Measurements from ENCODE around the gene FNBP1. TPM values are rescaled to one million over a fixed set of nuclear protein-coding genes. Genes with fewer than 3 reads are reported as not detected.

The FNBP1 gene
- total RNA-seq (100 to 1,000 TPM; 156 to 164 TPM), polyA plus RNA-seq (100 to 1,000 TPM; 130 to 143 (median 136) TPM), total RNA-seq (265 to 531 (median 337) reads per million in 6 experiments)

DNA sequence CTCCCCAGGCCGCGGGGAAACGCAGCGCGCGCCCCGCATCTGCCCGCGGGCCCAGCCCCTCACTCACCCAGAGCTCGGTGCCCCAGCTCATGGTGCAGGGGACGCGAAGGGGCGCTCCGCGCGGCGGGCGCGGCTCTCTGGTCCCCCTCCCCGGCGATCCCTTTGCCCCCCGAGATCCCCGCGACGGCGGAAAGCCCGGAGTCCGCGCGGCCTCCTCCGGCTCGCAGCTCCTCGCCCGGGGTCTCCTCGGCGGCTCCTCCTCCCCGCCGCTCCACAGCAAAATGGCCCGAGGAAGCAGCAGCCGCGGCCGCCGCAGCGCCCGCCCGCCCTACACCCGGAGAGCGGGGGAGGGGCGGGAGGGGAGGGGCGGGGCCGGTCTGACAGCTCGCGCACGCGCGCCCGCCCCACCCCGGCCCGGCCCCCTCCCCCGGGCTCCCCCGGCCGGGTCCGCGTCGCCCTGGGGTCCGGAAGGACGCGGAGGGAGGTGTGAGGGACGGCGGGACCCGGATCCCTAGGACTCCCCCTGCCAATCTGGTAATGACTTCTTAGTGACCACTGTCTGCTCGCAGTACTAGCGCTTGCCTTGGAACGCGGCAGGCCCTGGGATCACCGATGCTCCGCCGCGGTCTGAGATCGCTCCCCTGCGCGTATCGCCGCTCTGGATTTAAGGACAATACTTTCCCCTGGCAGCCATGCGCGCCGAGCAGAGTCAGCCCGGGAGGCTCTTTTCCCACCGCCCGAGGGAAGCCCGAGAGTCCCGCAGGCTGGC, at the start of gene FNBP1:
Gene FNBP1 (minus strand): TSS at position 305 of the 769 bp plus-strand sequence. CDS start 214 bp downstream, at position 91.
- POLR2A ChIA-PET: interaction anchor here (0.5 to 11.3 kb wide), 18 partner anchors 11 to 1885 kb away, joined by 3 to 225 read pairs (median 4); partner anchors contain the start of gene GPR107
- no peaks in the 10 kb centered on the region for H3K9me3 Mint-ChIP-seq
- peak; percentile 67 to 73 for ATAC-seq
- H3K4me1 Mint-ChIP-seq: peaks cover 32 to 64% (median 49%) of the 10 kb centered on the region in 4 donors
- peak within 1 kb of the TSS; percentile 95 to 99 (median 98) for H3K27ac Mint-ChIP-seq
- peak within 1 kb of the TSS; percentile 97 to 100 (median 99) for H3K4me3 Mint-ChIP-seq
- H3K36me3 Mint-ChIP-seq: peaks cover 0 to 7% (median 2%) of the 10 kb centered on the region in 3 donors
- H3K27me3 Mint-ChIP-seq: no peaks in the 10 kb centered on the region
- peak; percentile 67 to 89 (median 80) for DNase-seq

DNA sequence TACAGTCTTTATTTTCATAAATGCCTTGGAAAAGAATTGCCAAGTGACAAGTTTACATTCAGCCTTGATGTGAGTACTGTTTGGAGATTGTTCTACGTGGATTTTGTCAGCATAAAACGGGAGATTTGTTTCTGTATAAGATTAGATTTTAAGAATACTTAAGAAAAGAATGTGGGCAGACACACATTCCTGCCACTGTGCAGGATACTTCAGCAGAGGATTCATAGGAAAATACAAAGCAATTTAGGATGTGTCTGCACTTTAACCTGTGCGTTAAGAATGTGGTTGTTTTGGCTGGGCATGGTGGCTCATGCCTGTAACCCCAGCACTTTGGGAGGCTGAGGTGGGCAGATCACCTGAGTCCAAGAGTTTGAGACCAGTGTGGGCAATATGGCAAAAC, 47.9 kb upstream of the FNBP1 start:
- POLR2A ChIA-PET: no interaction called here
- H3K36me3 Mint-ChIP-seq: peaks cover 8 to 76% (median 10%) of the 10 kb centered on the region in 3 donors
- ATAC-seq (no peak), DNase-seq (no peak)
- no peak overlapping the region for H3K4me3 Mint-ChIP-seq
- peaks cover 0 to 9% (median 4%) of the 10 kb centered on the region in 4 donors for H3K4me1 Mint-ChIP-seq
- H3K9me3 Mint-ChIP-seq: no peaks in the 10 kb centered on the region
- H3K27me3 Mint-ChIP-seq: no peaks in the 10 kb centered on the region
- peak overlapping the region in 4 of 10 donors; percentile 11 to 50 (median 36) for H3K27ac Mint-ChIP-seq

- Mint-ChIP-seq H3K9me3 (no peaks in the 10 kb centered on the region), H3K4me3 (no peak overlapping the region), H3K4me1 (peaks cover 0 to 9% (median 2%) of the 10 kb centered on the region in 4 donors), H3K27me3 (no peaks in the 10 kb centered on the region), H3K27ac (peak overlapping the region in 1 of 10 donors; percentile 39), H3K36me3 (peaks cover 10 to 81% (median 15%) of the 10 kb centered on the region in 3 donors)
- POLR2A ChIA-PET: interaction anchor here (0.6 to 1.1 kb wide), 2 partner anchors 42 to 118 kb away, joined by 3 to 4 read pairs; no protein-coding TSS in a partner anchor
- DNase-seq (no peak), ATAC-seq (no peak)
Observed at GRCh38 chr9:130089141-130089540, 46.2 kb upstream of the FNBP1 start.

DNA sequence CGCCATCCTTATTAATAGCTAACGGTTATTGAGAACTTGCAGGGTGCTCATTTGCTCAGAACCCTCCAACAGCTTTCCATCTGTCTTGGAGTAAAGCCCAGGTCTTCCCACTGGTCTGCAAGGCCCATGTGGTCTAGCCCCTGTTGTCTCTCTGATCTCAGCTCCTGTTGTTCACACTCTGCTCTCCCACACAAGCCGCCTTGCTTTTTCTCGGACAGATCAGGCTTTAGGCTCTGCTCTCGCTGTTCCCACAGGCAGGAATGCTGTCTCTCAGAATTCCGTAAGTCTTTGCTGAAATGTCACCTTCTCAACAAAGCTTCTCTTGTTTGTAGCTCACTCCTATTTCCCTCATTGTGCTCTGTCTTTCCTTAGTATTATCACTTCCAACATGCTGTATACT, 45.1 kb upstream of the FNBP1 start:
- DNase-seq: no peak
- H3K27me3 Mint-ChIP-seq: no peaks in the 10 kb centered on the region
- H3K4me1 Mint-ChIP-seq: peaks cover 0 to 9% (median 2%) of the 10 kb centered on the region in 4 donors
- ATAC-seq: no peak
- POLR2A ChIA-PET: interaction anchor here (0.5 to 0.7 kb wide), 4 partner anchors 20 to 640 kb away, joined by 3 to 6 read pairs (median 6); no protein-coding TSS in a partner anchor
- H3K4me3 Mint-ChIP-seq: no peak overlapping the region
- H3K36me3 Mint-ChIP-seq: peaks cover 10 to 82% (median 15%) of the 10 kb centered on the region in 3 donors
- no peaks in the 10 kb centered on the region for H3K9me3 Mint-ChIP-seq
- H3K27ac Mint-ChIP-seq: peak overlapping the region in 4 of 10 donors; percentile 1 to 37 (median 8)

DNA sequence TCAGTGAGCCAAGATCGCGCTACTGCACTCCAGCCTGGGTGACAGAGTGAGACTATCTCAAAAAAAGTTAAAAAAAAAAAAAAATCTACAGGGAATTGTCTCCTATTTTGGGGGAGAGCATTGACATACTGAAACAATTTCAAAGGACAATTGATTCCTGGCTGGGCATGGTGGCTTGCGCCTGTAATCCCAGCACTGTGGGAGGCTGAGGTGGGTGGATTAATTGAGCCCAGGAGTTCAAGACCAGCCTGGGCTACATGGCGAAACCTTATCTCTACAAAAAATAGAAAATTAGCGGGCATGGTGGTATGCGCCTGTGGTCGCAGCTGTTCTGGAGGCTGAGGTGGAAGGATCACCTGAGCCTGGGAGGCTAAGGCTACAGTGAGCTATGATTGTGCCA, 41.3 kb upstream of the FNBP1 start:
- POLR2A ChIA-PET: interaction anchor here (0.7 kb wide), 1 partner anchor 17 kb away, joined by 4 read pairs; no protein-coding TSS in a partner anchor
- DNase-seq: no peak
- Mint-ChIP-seq H3K4me1 (peaks cover 0 to 4% (median 1%) of the 10 kb centered on the region in 4 donors), H3K36me3 (peaks cover 9 to 87% (median 20%) of the 10 kb centered on the region in 3 donors), H3K27me3 (no peaks in the 10 kb centered on the region), H3K9me3 (no peaks in the 10 kb centered on the region), H3K4me3 (no peak overlapping the region), H3K27ac (no peak overlapping the region)
- ATAC-seq: no peak

- DNase-seq: no peak
- H3K4me1 Mint-ChIP-seq: peaks cover 5 to 16% (median 9%) of the 10 kb centered on the region in 4 donors
- no peaks in the 10 kb centered on the region for H3K9me3 Mint-ChIP-seq
- H3K36me3 Mint-ChIP-seq: peaks cover 8 to 75% (median 32%) of the 10 kb centered on the region in 3 donors
- POLR2A ChIA-PET: no interaction called here
- H3K4me3 Mint-ChIP-seq: no peak overlapping the region
- no peak overlapping the region for H3K27ac Mint-ChIP-seq
- ATAC-seq: no peak
- H3K27me3 Mint-ChIP-seq: no peaks in the 10 kb centered on the region
Observed at GRCh38 chr9:130078547-130078946, 35.6 kb upstream of the FNBP1 start.

DNA sequence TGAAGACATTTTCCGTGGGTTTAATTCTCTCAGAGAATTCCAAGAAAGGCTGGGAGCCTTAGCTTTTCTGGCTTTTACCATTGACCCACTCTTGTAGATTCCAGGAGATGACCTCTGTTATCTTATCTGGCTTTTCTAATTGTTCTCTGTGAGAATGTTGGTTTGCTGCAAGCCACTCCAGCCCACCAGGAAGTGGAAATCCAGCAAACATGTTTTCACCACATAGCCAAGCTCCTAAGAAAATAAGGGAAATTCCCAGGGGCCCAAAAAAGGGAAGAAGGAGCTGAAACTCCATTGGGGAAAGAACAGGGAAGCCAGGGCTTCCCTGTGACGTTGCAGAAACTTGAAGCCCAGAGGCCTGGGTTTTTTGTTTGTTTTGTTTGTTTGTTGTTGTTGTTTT, 30.4 kb upstream of the FNBP1 start:
- no peaks in the 10 kb centered on the region for H3K27me3 Mint-ChIP-seq
- no peak overlapping the region for H3K4me3 Mint-ChIP-seq
- peaks cover 6 to 41% (median 32%) of the 10 kb centered on the region in 4 donors for H3K4me1 Mint-ChIP-seq
- DNase-seq: no peak
- H3K27ac Mint-ChIP-seq: peak overlapping the region in 2 of 10 donors; percentile 73 to 85
- H3K9me3 Mint-ChIP-seq: no peaks in the 10 kb centered on the region
- no peak for ATAC-seq
- peaks cover 4 to 28% (median 12%) of the 10 kb centered on the region in 3 donors for H3K36me3 Mint-ChIP-seq
- POLR2A ChIA-PET: no interaction called here

DNA sequence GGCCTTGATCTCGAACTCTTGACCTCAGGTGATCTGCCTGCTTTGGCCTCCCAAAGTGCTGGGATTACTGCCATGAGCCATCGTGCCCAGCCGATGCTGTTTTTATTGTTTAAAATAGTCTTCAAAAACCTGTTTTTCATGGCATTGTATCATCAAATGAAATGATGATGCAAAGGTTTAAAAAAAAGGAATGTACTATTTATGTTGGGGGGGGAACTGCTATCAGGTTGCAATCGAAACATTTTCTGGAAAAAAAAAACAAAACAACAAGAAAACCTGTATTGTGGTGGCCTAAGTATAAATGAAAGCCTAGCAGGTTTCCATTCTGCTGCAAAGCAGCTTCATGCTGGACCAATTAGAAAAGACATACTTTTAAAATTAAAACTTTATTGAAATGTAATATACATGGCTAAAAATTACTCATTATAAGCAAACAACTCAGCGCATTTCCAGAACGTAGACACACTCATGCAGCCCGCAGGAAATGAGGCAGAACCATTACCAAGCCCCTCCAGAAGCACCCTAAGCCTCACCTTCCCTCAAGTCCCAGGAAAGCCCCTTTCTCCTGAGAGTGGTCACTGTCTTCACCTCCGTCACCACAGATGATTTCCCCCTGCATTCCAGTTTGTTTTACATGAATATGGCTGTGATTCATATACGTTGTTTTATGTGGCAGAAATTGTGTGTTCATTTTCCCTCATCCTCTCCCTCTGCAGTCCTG, 29.7 kb upstream of the FNBP1 start:
- Mint-ChIP-seq H3K4me1 (peaks cover 6 to 45% (median 35%) of the 10 kb centered on the region in 4 donors), H3K36me3 (peaks cover 4 to 21% (median 9%) of the 10 kb centered on the region in 3 donors), H3K9me3 (no peaks in the 10 kb centered on the region), H3K27ac (peak overlapping the region in 5 of 10 donors; percentile 14 to 85 (median 49)), H3K27me3 (no peaks in the 10 kb centered on the region), H3K4me3 (no peak overlapping the region)
- POLR2A ChIA-PET: no interaction called here
- no peak for ATAC-seq
- no peak for DNase-seq

DNA sequence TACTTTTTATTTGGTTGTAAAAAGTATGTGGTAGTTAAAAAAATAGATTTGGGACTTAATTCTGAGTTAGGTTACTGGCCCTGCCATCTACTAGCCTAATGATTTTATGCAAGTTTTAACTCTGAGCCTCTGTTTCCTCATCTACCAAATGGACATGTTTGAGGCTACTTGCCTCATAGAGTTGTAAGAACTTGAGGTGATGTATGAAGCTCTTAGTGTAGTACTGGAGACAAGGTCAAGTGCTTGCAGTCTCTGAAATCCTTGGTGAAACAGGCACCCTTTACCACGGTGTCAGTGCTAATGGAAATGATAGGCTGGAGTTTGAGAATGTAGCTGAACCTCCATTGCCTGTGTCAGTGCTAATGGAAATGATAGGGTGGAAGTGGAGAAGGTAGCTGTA, 26.1 kb upstream of the FNBP1 start:
- POLR2A ChIA-PET: interaction anchor here (0.6 kb wide), 2 partner anchors 43 to 83 kb away, joined by 3 to 4 read pairs; no protein-coding TSS in a partner anchor
- H3K27ac Mint-ChIP-seq: peak overlapping the region in 7 of 10 donors; percentile 47 to 75 (median 56)
- ATAC-seq: no peak

DNA sequence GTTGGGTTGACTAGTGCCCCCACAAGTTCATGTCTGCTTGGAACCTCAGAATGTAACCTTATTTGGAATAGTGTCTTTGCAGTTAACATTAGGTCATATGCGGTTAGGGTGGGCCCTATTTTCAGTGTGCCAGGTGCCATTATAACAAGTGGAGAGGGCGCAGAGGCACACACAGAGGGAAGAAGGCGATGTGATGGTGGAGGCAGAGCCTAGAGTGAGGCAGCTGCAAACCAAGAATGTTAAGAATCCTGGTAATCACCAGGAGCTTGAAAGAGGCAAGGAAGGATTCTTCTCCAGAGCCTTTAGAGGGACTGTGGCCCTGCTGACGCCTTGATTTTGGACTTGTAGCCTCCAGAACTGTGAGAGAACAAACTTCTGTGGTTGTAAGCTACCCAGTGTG, 21.6 kb upstream of the FNBP1 start:
- POLR2A ChIA-PET: interaction anchor here (0.7 kb wide), 1 partner anchor 36 kb away, joined by 8 read pairs; no protein-coding TSS in a partner anchor
- H3K36me3 Mint-ChIP-seq: peaks cover 0 to 17% (median 0%) of the 10 kb centered on the region in 3 donors
- no peak overlapping the region for H3K4me3 Mint-ChIP-seq
- H3K27me3 Mint-ChIP-seq: no peaks in the 10 kb centered on the region
- H3K4me1 Mint-ChIP-seq: peaks cover 18 to 51% (median 49%) of the 10 kb centered on the region in 4 donors
- ATAC-seq (no peak), DNase-seq (no peak)
- no peaks in the 10 kb centered on the region for H3K9me3 Mint-ChIP-seq
- H3K27ac Mint-ChIP-seq: peak overlapping the region in 2 of 10 donors; percentile 42 to 74

More for the DNA sequence above, 26.1 kb upstream of the FNBP1 start:
- Mint-ChIP-seq H3K4me3 (peak overlapping the region in 1 of 10 donors; percentile 28), H3K36me3 (peaks cover 0 to 3% (median 0%) of the 10 kb centered on the region in 3 donors), H3K9me3 (no peaks in the 10 kb centered on the region), H3K27me3 (no peaks in the 10 kb centered on the region), H3K4me1 (peaks cover 11 to 48% (median 42%) of the 10 kb centered on the region in 4 donors)
- no peak for DNase-seq

- peaks cover 0 to 33% (median 4%) of the 10 kb centered on the region in 3 donors for H3K36me3 Mint-ChIP-seq
- H3K4me1 Mint-ChIP-seq: peaks cover 21 to 46% (median 41%) of the 10 kb centered on the region in 4 donors
- H3K27ac Mint-ChIP-seq: peak overlapping the region in 5 of 10 donors; percentile 19 to 85 (median 55)
- H3K9me3 Mint-ChIP-seq: no peaks in the 10 kb centered on the region
- DNase-seq (no peak), ATAC-seq (no peak)
- peak overlapping the region in 1 of 10 donors; percentile 30 for H3K4me3 Mint-ChIP-seq
- POLR2A ChIA-PET: interaction anchor here (0.6 kb wide), 1 partner anchor 144 kb away, joined by 3 read pairs; no protein-coding TSS in a partner anchor
- no peaks in the 10 kb centered on the region for H3K27me3 Mint-ChIP-seq
Observed at GRCh38 chr9:130062750-130063149, 19.8 kb upstream of the FNBP1 start.

DNA sequence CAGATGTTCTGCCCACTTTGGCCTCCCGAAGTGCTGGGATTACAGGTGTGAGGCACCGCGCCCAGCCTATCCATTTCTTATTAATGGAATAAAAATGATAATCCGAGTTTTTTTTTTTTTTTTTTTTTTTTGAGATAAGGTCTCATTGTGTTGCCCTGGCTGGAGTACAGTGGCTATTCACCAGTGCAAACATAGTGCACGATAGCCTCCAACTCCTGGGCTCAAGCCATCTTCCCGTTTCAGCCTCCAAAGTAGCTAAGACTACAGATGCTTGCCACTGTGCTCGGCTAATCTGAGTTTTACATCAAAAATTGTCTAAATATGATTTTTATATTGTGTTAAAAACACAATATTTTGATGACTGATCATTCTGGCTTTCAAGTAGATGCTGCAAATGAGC, 17.3 kb upstream of the FNBP1 start:
- Mint-ChIP-seq H3K27me3 (no peaks in the 10 kb centered on the region), H3K9me3 (no peaks in the 10 kb centered on the region), H3K27ac (no peak overlapping the region), H3K4me1 (peaks cover 15 to 44% (median 35%) of the 10 kb centered on the region in 4 donors), H3K36me3 (peaks cover 0 to 33% (median 4%) of the 10 kb centered on the region in 3 donors), H3K4me3 (no peak overlapping the region)
- POLR2A ChIA-PET: no interaction called here
- ATAC-seq (no peak), DNase-seq (no peak)

All from naive thymus-derived CD8-positive, alpha-beta T cell (primary cell).